CD4-positive, alpha-beta T cell treated with Interleukin-15 for 4 hours (primary cell): ENCODE measurements around the gene FUCA2.

Experiments
- DNase-seq: peaks from one replicate; pipeline ENCODE4 v3.0.0-alpha.2; 2020; ENCODE audit warnings: low spot score

The FUCA2 gene

GRCh38 chr6:143510991-143511891 is at the start of gene FUCA2:
FUCA2 (minus strand) TSS chr6:143511720; CDS start chr6:143511634, 86 bp downstream.
- peak; percentile 70 for DNase-seq

- no peak for DNase-seq
Observed at GRCh38 chr6:143561105-143561704, 49.7 kb upstream of the FUCA2 start.

GRCh38 chr6:143559051-143559660 is 47.6 kb upstream of the FUCA2 start:
- no peak for DNase-seq

- DNase-seq, result no peak
Observed at GRCh38 chr6:143556529-143556928, 45.0 kb upstream of the FUCA2 start.

GRCh38 chr6:143555582-143555981 is 44.1 kb upstream of the FUCA2 start:
- DNase-seq, result no peak

- DNase-seq, result no peak
Observed at GRCh38 chr6:143555071-143555492, 43.6 kb upstream of the FUCA2 start.

GRCh38 chr6:143553337-143553736 is 41.8 kb upstream of the FUCA2 start:
- no peak for DNase-seq

- no peak for DNase-seq
Observed at GRCh38 chr6:143549949-143550268, 38.4 kb upstream of the FUCA2 start.

- peak; percentile 76 for DNase-seq
Observed at GRCh38 chr6:143549221-143549948, 37.9 kb upstream of the FUCA2 start.

GRCh38 chr6:143546599-143546998 is 35.1 kb upstream of the FUCA2 start:
- no peak for DNase-seq

GRCh38 chr6:143545976-143546547 is 34.5 kb upstream of the FUCA2 start:
- peak; percentile 70 for DNase-seq

GRCh38 chr6:143545165-143545564 is 33.6 kb upstream of the FUCA2 start:
- no peak for DNase-seq

GRCh38 chr6:143544011-143544696 is 32.6 kb upstream of the FUCA2 start:
- no peak for DNase-seq

- DNase-seq, result no peak
Observed at GRCh38 chr6:143543435-143543834, 31.9 kb upstream of the FUCA2 start.

- DNase-seq, result peak; percentile 75
Observed at GRCh38 chr6:143542888-143543287, 31.4 kb upstream of the FUCA2 start.

- DNase-seq, result no peak
Observed at GRCh38 chr6:143540192-143540591, 28.7 kb upstream of the FUCA2 start.

GRCh38 chr6:143539734-143540133 is 28.2 kb upstream of the FUCA2 start:
- DNase-seq, result peak; percentile 48

- DNase-seq, result no peak
Observed at GRCh38 chr6:143539106-143539505, 27.6 kb upstream of the FUCA2 start.

- no peak for DNase-seq
Observed at GRCh38 chr6:143538374-143538773, 26.9 kb upstream of the FUCA2 start.

- peak; percentile 67 for DNase-seq
Observed at GRCh38 chr6:143536866-143537691, 25.6 kb upstream of the FUCA2 start.

- peak; percentile 35 for DNase-seq
Observed at GRCh38 chr6:143536461-143536865, 24.9 kb upstream of the FUCA2 start.
